ENCODE measurements around the gene HENMT1. TPM values are rescaled to one million over a fixed set of nuclear protein-coding genes. Genes with fewer than 3 reads are reported as not detected.

HENMT1 gene
- total and polyA plus RNA-seq, 9 of the 15 experiments (the other 6 are each of a cell fraction or from before 2014, with no cell fraction given) = not detected

DNA sequence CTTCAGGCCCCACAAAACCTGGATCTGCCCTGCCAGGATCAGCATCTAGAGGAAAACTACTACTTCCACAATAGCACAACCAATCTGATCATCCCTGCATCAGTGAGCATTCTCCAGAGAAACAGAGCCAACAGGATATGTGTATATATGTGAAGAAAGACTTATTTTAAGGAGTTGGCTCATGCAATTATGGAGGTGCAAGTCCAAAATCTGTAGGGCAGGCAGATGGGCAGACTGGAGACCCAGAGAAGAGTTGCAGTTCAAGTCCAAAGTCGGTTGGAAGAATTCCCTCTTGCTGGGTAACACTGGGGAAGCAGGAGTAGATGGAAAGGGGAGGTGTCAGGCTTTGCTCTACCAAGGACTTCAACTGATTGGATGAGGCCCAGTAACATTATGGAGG lies 4.9 kb upstream of the HENMT1 start:
- FAIRE-seq (no peak), ATAC-seq (no peak), DNase-seq (ENCODE audit: extremely low read depth in 1 of 4, low spot score in 3 of 4) (no peak)
- Histone ChIP-seq H3K9me3 (replicated peaks; ENCODE audit: control insufficient read depth, insufficient read depth, low read depth, low read length) (no peaks in the 10 kb centered on the region), H3K36me3 (ENCODE audit: control insufficient read depth, insufficient read depth, low read length) (no peaks in the 10 kb centered on the region), H3K4me2 (ENCODE audit: insufficient read depth, low read length) (no peak overlapping the region), H3K9me1 (ENCODE audit: control insufficient read depth, insufficient read depth, low read length) (no peaks in the 10 kb centered on the region), H2AFZ (ENCODE audit: low read depth, low read length) (no peak overlapping the region), H3K27me3 (ENCODE audit: control insufficient read depth in 2 of 2, insufficient read depth in 2 of 2, low read length in 2 of 2) (no peaks in the 10 kb centered on the region), H3K27ac (ENCODE audit: extremely low read depth, low read depth, low read length) (no peak overlapping the region), H3K4me3 (no peak overlapping the region), H3K79me2 (ENCODE audit: control insufficient read depth, insufficient read depth, low read length) (no peaks in the 10 kb centered on the region), H3K4me1 (replicated peaks in 1 of 2; ENCODE audit: control insufficient read depth in 2 of 2, insufficient read depth in 2 of 2, low read length in 2 of 2) (no peaks in the 10 kb centered on the region), H4K20me1 (replicated peaks; ENCODE audit: control insufficient read depth, insufficient read depth, low read length) (no peaks in the 10 kb centered on the region), H3K9ac (ENCODE audit: insufficient read depth in 1 of 2, low read depth in 2 of 2, low read length in 2 of 2) (no peak overlapping the region)
- TF ChIP-seq SREBF1 (IDR thresholded peaks at IDR 0.05; ENCODE audit: borderline replicate concordance, low read depth, low read length) (no peak), ZNF174 (CRISPR knock-in tag; IDR thresholded peaks at IDR 0.05) (no peak)
- intact Hi-C loops (cut with micrococcal nuclease) = no loop called here
- ChIA-PET POLR2A (no interaction called here), CTCF (ENCODE audit: low intra/inter-chr PET ratio) (no interaction called here)
- in situ Hi-C loops (cut with MboI) = no loop called here
- 5% methylated on average over 1 of the region's 1 CpG for WGBS (ENCODE audit: insufficient coverage, low coverage, missing lambda C conversion rate)
- BruUV-seq (replicated peaks) = no TSS peak

DNA sequence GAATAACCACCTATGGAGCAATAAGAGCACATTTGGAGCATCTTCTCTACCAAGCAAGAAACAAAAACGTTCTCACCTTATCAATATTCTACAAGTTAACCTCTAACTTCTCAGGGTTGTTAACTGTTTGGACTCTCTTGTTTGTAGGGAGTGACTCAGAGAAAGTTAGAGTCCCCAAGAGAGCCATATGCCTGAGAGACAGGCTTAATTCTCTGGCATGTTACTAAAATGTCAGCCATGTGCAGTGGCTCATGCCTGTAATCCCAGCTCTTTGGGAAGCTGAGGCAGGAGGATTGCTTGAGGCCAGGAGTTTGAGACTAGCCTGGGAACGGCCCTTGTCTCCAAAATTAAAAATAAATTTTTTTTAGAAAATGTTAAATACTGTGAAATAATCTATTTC lies 4.2 kb upstream of the HENMT1 start:
- H3K9me3 ChIP-seq (replicated peaks; ENCODE audit: control insufficient read depth, insufficient read depth, low read depth, low read length) = no peaks in the 10 kb centered on the region
- BruUV-seq (replicated peaks) = no TSS peak
- no peak overlapping the region for H3K4me2 ChIP-seq (ENCODE audit: insufficient read depth, low read length)
- H3K36me3 ChIP-seq (ENCODE audit: control insufficient read depth, insufficient read depth, low read length) = no peaks in the 10 kb centered on the region
- DNase-seq (ENCODE audit: extremely low read depth in 1 of 4, low spot score in 3 of 4) (no peak), FAIRE-seq (no peak), ATAC-seq (no peak; the same call in 2 of the 3 replicates)
- in situ Hi-C loops (cut with MboI) (no loop called here), intact Hi-C loops (cut with micrococcal nuclease) (no loop called here)
- WGBS (ENCODE audit: insufficient coverage, low coverage, missing lambda C conversion rate) = 9% methylated on average over 2 of the region's 2 CpGs
- H3K4me1 ChIP-seq (replicated peaks in 1 of 2; ENCODE audit: control insufficient read depth in 2 of 2, insufficient read depth in 2 of 2, low read length in 2 of 2) = no peaks in the 10 kb centered on the region
- H3K79me2 ChIP-seq (ENCODE audit: control insufficient read depth, insufficient read depth, low read length) = no peaks in the 10 kb centered on the region
- CTCF ChIA-PET (ENCODE audit: low intra/inter-chr PET ratio) = no interaction called here
- H3K9me1 ChIP-seq (ENCODE audit: control insufficient read depth, insufficient read depth, low read length) = no peaks in the 10 kb centered on the region
- no peak overlapping the region for H3K27ac ChIP-seq (ENCODE audit: extremely low read depth, low read depth, low read length)
- peak overlapping the region; percentile 64 for H2AFZ ChIP-seq (ENCODE audit: low read depth, low read length)
- POLR2A ChIA-PET = no interaction called here
- H4K20me1 ChIP-seq (replicated peaks; ENCODE audit: control insufficient read depth, insufficient read depth, low read length) = no peaks in the 10 kb centered on the region
- H3K27me3 ChIP-seq (ENCODE audit: control insufficient read depth in 2 of 2, insufficient read depth in 2 of 2, low read length in 2 of 2) = no peaks in the 10 kb centered on the region
- no peak for TF ChIP-seq ZNF316 (IDR thresholded peaks at IDR 0.05)
- TF ChIP-seq PHB2 (IDR thresholded peaks at IDR 0.05; ENCODE audit: low read depth) = no peak
- TF ChIP-seq, protein P1, sequence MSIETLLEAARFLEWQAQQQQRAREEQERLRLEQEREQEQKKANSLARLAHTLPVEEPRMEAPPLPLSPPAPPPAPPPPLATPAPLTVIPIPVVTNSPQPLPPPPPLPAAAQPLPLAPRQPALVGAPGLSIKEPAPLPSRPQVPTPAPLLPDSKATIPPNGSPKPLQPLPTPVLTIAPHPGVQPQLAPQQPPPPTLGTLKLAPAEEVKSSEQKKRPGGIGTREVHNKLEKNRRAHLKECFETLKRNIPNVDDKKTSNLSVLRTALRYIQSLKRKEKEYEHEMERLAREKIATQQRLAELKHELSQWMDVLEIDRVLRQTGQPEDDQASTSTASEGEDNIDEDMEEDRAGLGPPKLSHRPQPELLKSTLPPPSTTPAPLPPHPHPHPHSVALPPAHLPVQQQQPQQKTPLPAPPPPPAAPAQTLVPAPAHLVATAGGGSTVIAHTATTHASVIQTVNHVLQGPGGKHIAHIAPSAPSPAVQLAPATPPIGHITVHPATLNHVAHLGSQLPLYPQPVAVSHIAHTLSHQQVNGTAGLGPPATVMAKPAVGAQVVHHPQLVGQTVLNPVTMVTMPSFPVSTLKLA (conservative IDR thresholded peaks at IDR 0.05) = no peak
- TF ChIP-seq MCM3 (IDR thresholded peaks at IDR 0.05) = no peak
- no peak for TF ChIP-seq RBM22 (IDR thresholded peaks at IDR 0.05; ENCODE audit: low read depth, low read length, poor library complexity, severe bottlenecking)
- no peak for TF ChIP-seq MAFF (IDR thresholded peaks at IDR 0.05; ENCODE audit: low read length)
- no peak for TF ChIP-seq NBN (IDR thresholded peaks at IDR 0.05; ENCODE audit: low read depth)
- no peak for TF ChIP-seq ZFX (CRISPR knock-in tag; IDR thresholded peaks at IDR 0.05)
- TF ChIP-seq ILF3 (IDR thresholded peaks at IDR 0.05; ENCODE audit: borderline replicate concordance) = no peak
- H3K9ac ChIP-seq (ENCODE audit: insufficient read depth in 1 of 2, low read depth in 2 of 2, low read length in 2 of 2) = no peak overlapping the region
- no peak overlapping the region for H3K4me3 ChIP-seq
